KMS-11 (cell line): ENCODE data around the gene ELP5.
A peak's percentile ranks its signal among the peaks of the same experiment; 100 is the strongest.

Experiments
- H2AFZ ChIP-seq: fragments of 200-600 bp; sonication (generic); 2 replicates; pipeline ENCODE4 v1.6.1; 2016; ENCODE audit warnings: antibody characterized with exemption, mixed run types, low read depth
- H3K27ac ChIP-seq: fragments of 200-600 bp; sonication (generic); 2 replicates; pipeline ENCODE4 v1.6.1; 2016; ENCODE audit warnings: mild to moderate bottlenecking, mixed run types
- H3K27me3 ChIP-seq: fragments of 200-600 bp; sonication (generic); 2 replicates; pipeline ENCODE4 v1.6.1; 2017; ENCODE audit warnings: mild to moderate bottlenecking, low read depth, mixed run types, moderate library complexity; ENCODE audit not compliant: insufficient read depth
- H3K36me3 ChIP-seq: fragments of 200-600 bp; sonication (generic); 2 replicates; pipeline ENCODE4 v1.6.1; 2017; ENCODE audit warnings: mild to moderate bottlenecking, mixed run types; ENCODE audit not compliant: insufficient read depth
- H3K4me1 ChIP-seq: fragments of 200-600 bp; sonication (generic); 2 replicates; pipeline ENCODE4 v1.6.1; 2016; ENCODE audit warnings: mild to moderate bottlenecking, low read depth, mixed run types; ENCODE audit not compliant: poor library complexity, severe bottlenecking
- H3K4me2 ChIP-seq: fragments of 200-600 bp; sonication (generic); 2 replicates; pipeline ENCODE4 v1.7.0; 2016; ENCODE audit warnings: mild to moderate bottlenecking, mixed run types
- H3K4me3 ChIP-seq: fragments of 200-600 bp; sonication (generic); IDR thresholded peaks from 2 replicates; pipeline ENCODE4 v1.6.1; 2017; ENCODE audit warnings: low read depth, low read length, mixed read lengths; ENCODE audit not compliant: insufficient read depth
- H3K79me2 ChIP-seq: fragments of 200-600 bp; sonication (generic); 2 replicates; pipeline ENCODE4 v1.6.1; 2016; ENCODE audit warnings: low read depth, mixed run types; ENCODE audit not compliant: insufficient read depth
- H3K9ac ChIP-seq: fragments of 200-600 bp; sonication (generic); 2 replicates; pipeline ENCODE4 v1.6.1; 2016; ENCODE audit warnings: mild to moderate bottlenecking, mixed run types
- H4K20me1 ChIP-seq: fragments of 200-600 bp; sonication (generic); 2 replicates; pipeline ENCODE4 v1.6.1; 2016; ENCODE audit warnings: mild to moderate bottlenecking, mixed run types; ENCODE audit not compliant: insufficient read depth
- CTCF ChIP-seq: fragments of 200-600 bp; sonication (generic); conservative IDR thresholded peaks from 2 replicates; pipeline ENCODE4 v1.6.1; 2017; ENCODE audit warnings: low read depth, mild to moderate bottlenecking, antibody characterized with exemption, low read length, moderate library complexity, mixed read lengths

The ELP5 gene

GRCh38 chr17:7250695-7251627 lies 1.1 kb upstream of the ELP5 start:
- H3K27me3 ChIP-seq = no peaks in the 10 kb centered on the region
- no peaks in the 10 kb centered on the region for H3K79me2 ChIP-seq

GRCh38 chr17:7251661-7252175 lies 297 bp upstream of the ELP5 start, which contains the start of gene CTDNEP1:
TSS of gene CTDNEP1 (minus strand) at chr17:7251734. CDS start at chr17:7251296, 438 bp downstream.
- no peak for TF ChIP-seq CTCF

More at GRCh38 chr17:7250695-7251627, 1.1 kb upstream of the ELP5 start:
- Histone ChIP-seq H2AFZ (no peak overlapping the region), H3K9ac (peak overlapping the region; percentile 70; the same call in 1 of the 2 replicates), H3K4me1 (no peaks in the 10 kb centered on the region), H3K27ac (peak overlapping the region; percentile 47), H3K4me2 (no peak overlapping the region), H4K20me1 (no peaks in the 10 kb centered on the region), H3K4me3 (no peak overlapping the region), H3K36me3 (no peaks in the 10 kb centered on the region)
- no peak for TF ChIP-seq CTCF

GRCh38 chr17:7253082-7253481 lies 1.1 kb downstream of the ELP5 start:
- H3K79me2 ChIP-seq = no peaks in the 10 kb centered on the region
- no peaks in the 10 kb centered on the region for H3K36me3 ChIP-seq
- H3K4me1 ChIP-seq = no peaks in the 10 kb centered on the region
- no peak overlapping the region for H3K9ac ChIP-seq
- H3K4me3 ChIP-seq = no peak overlapping the region
- no peak overlapping the region; the same call in 1 of the 2 replicates for H3K27ac ChIP-seq
- no peak for TF ChIP-seq CTCF
- H3K27me3 ChIP-seq = no peaks in the 10 kb centered on the region
- no peak overlapping the region for H2AFZ ChIP-seq
- peak overlapping the region; percentile 39; the same call in 1 of the 2 replicates for H3K4me2 ChIP-seq
- H4K20me1 ChIP-seq = no peaks in the 10 kb centered on the region

More at GRCh38 chr17:7251661-7252175, 297 bp upstream of the ELP5 start, which contains the start of gene CTDNEP1:
- Histone ChIP-seq H3K27me3 (no peaks in the 10 kb centered on the region), H3K9ac (peak within 1 kb of the TSS; percentile 70), H3K4me3 (no peak within 1 kb of the TSS), H4K20me1 (no peaks in the 10 kb centered on the region), H3K27ac (peak within 1 kb of the TSS; percentile 73), H3K4me1 (no peaks in the 10 kb centered on the region), H2AFZ (peak within 1 kb of the TSS; percentile 38; the same call in 1 of the 2 replicates), H3K4me2 (no peak within 1 kb of the TSS; the same call in 1 of the 2 replicates), H3K79me2 (no peaks in the 10 kb centered on the region), H3K36me3 (no peaks in the 10 kb centered on the region)

GRCh38 chr17:7254511-7254910 lies 2.5 kb downstream of the ELP5 start:
- no peaks in the 10 kb centered on the region for H3K27me3 ChIP-seq
- no peak overlapping the region for H3K4me3 ChIP-seq
- no peaks in the 10 kb centered on the region for H3K4me1 ChIP-seq
- no peaks in the 10 kb centered on the region for H3K36me3 ChIP-seq
- TF ChIP-seq CTCF = no peak
- H3K4me2 ChIP-seq = no peak overlapping the region
- H3K9ac ChIP-seq = no peak overlapping the region
- H3K27ac ChIP-seq = no peak overlapping the region
- no peaks in the 10 kb centered on the region for H4K20me1 ChIP-seq
- no peak overlapping the region for H2AFZ ChIP-seq
- no peaks in the 10 kb centered on the region for H3K79me2 ChIP-seq
